GM18511 (cell line): ENCODE data around the gene KIAA1958.
"Not testable (repeated sequence)": the region's sequence is repeated elsewhere in the genome, so short reads cannot be mapped to it uniquely, and the experiment has no call there.

ENCODE experiments used
- ATAC-seq: cut with Tn5 transposase; IDR thresholded peaks from one replicate; pipeline ENCODE4 v1.9.1; 2021; ENCODE audit warnings: mild to moderate bottlenecking, moderate library complexity; ENCODE audit not compliant: unreplicated experiment

Gene KIAA1958

DNA sequence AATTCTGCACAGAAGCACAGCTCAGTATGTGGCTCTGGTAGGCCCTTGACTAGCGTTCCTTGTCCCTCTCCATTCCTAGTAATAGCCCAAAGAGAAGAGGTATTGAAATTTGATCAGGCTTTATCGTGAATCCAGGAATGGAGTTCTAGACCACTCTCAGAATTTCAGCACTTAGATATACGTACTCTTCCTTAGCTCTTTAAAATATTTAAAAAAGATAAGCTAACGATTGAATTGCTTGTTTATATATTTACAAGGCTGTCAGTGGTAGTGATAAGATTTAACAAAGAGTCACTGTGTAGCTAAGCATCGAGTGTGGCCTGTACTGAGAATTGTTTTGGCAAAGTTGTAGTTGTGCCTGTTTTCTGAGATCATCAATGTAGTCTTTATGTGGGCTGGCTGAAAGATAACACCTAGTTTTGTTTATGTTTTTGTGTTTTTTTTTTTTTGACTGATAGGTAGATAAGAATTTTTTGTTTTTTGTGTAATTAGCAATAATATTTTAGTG, 2.5 kb downstream of the KIAA1958 start:
- ATAC-seq, result no peak

DNA sequence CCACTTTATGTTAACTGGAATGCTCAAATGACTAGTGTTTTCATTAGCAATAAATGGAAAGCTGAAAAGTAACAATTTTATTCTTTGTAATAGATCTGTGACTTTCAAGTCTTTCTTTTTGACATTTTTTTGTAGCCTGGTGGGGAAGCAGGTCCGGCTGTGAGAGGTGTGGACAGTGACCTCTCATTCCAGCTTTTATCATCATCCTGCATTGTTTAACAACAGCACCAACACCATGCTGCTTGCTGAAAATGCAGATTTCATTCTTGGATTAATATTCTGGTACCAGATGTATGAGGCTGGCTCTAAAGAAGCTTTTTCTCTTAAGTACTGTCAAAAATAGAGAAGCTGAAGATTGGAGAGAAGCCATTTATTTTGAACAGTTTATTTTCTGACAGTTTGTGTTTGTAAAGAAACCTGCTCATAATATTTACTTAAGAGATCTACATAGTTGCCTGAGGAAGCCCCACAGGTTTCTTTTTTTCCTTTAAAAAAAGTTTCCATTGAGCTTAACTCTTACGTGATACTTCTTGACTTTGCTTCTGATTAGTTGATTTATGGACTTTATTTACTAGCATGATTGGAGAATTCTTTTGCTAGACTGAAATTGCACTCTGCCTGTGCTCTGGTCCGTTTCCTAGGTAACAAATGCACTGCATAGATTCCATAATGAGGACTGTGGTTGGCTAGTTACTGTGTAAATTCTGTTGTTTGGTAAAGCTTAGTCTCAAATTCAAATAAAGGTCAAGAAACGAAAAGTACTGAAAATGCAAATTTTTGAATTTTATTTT, 3.4 kb downstream of the KIAA1958 start:
- no peak for ATAC-seq

DNA sequence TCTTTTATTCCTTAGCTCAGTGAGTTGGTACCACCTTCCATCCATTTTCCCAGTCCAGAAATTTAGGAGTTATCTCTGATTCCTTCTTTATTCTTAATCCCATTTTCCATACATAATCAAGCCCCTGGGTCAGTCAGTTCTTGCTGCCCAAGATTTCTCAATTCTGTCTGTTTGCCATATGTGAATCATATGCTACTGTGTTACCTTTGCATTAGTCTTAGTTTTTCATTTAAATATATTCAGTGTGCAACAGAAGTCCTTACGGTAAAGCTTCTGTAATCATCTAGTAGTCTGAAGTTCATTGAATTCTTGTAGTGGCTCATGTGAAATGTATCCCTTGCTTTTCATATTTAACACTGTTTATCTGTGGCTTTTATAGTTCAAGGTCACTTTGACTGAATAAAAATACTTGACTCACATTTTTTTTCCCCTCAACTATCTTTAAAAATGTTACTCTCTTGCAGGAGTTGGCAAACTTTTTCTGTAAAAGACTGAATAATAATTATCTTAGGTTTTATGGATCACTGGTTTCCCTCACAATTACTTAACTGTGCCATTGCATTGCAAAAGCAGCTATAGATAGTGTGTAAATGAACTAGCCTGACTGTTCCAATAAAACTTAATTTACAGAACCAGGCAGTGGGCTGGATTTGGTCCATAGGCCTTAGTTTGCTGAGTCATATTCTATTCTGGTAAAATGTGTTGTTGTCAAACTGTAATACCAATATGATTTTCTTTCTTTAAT, 6.9 kb downstream of the KIAA1958 start:
- ATAC-seq, result no peak

DNA sequence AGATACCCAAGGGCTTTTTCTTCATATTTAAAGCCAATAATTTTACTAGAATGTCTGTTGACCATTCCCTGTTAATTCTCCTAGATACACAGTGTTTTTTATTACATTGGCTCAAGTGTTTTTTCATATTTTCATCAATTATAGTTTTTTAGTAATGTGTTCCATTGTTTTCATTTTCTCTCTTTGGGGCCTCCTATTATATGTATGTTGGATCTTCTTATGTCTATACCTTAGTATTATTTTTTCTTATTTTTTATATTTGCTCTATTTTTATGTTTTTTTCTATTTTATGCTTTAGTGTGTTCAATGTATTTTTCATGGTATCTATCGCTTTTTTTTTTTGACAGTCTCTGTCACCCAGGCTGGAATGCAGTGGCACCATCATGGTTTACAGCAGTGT, 7.5 kb downstream of the KIAA1958 start:
- no peak for ATAC-seq

DNA sequence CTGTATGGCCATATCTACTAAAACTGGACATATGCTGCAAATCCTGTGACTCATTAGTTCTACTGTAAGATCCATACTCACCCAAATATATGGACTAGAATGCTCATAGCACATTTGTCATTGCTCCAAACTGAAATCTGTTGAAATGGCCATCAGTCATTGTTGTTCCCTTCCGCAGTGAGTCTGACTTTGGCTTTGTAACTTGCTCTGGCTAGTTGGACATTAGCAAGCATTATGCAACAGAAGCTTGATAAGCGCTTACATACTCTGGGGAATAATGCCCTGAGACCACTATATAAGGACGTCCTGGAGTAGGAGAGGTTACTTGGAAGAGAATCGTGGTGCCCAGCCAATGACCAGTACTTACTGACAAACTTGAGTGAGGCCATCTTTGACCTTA, 9.0 kb downstream of the KIAA1958 start:
- no peak for ATAC-seq

DNA sequence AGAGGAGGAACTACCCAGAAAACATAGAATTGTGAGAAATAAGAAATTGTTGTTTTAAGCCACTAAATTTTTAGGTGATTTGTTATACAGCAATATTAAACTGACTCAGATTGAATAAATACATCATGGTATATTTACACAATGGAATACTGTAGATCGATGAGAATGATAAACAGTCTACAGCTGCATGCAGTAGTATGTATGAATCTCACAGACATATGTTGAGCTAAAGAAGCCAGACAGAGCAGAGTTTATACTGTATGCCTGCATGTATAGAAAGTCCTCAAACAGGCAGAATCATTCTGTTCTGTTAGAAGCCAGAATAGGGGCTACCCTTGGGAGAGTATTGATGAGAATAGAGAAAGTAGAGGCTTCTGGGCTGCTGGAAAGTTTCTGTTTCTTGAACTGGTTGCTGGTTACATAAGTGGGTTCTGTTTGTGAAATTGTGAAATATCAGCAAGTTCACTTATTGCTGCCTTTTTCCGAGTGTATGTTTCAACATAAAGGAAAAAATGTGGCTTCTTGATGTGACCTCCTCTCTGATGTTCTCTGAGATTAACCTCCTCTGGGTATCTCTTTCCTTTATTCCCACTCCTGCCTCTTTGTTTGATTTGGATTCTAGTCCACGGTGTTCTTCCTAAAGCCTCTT, 9.6 kb downstream of the KIAA1958 start:
- ATAC-seq, result no peak

DNA sequence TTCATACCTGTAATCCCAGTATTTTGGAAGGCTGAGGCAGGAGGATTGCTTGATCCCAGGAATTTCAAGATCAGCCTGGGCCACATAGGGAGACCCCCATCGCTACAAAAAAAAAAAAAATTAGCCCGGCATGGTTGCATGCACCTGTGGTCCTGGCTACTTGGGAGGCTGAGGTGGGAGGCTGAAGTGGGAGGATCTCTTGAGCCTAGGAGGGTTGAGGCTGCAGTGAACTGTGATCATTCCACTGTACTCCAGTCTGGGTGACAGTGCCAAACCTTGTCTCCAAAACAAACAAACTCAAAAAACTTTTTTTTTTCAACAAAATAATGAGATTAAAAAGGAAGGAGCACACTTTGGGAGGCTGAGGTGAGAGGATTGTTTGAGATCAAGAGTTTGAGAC, 14.2 kb downstream of the KIAA1958 start:
- no peak for ATAC-seq

DNA sequence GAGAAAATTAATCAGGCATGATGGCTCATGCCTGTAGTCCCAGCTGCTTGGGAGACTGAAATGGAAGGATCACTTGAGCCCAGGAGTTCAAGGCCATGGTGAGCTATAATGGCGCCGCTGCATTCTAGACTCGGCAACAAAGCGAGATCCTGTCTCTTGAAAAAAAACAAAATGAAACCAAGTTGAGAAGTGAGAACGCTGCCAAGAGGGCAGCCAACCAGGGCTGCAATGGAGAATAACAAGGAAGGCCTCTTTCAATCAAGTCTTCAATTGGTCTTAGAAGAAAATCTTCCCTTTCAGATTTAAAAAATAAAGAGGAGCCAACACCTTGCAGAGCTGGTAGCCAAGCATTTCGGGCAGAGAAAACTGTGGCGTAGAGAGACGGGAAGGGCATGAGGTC, 14.7 kb downstream of the KIAA1958 start:
- no peak for ATAC-seq

DNA sequence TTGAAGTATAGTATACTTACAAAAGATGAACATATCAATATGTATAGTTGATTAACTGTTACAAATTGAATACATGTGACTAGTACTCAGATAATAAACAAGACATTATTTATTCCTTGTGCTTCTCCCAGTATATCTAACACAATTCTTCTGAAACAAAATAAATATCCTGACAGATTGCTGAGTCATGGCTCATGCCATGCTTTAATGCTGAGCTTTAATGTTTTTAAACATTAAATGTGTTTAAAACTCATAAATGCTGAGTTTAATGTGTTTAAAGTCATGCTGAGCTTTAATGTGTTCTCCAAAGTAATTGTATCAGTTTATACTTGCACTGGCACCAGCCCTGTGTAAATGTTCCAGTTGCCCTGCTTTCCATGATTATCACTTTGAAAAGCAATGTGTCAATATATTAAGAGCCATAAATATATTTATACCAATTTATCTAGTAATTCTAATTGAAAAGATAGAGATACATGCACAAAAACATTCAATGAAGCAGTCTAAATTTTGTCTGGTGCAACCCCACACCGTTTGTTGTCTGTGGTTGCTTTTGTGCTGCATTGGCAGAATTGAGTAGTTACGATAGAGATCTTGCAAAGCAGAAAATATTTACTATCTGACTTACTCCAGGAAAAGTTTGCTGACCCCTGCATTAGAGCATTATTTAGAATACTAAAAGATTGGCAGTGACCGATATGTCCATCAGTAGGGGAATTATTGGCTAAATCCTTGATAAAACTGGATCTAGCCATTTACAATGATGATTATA, 15.7 kb downstream of the KIAA1958 start:
- ATAC-seq, result no peak

DNA sequence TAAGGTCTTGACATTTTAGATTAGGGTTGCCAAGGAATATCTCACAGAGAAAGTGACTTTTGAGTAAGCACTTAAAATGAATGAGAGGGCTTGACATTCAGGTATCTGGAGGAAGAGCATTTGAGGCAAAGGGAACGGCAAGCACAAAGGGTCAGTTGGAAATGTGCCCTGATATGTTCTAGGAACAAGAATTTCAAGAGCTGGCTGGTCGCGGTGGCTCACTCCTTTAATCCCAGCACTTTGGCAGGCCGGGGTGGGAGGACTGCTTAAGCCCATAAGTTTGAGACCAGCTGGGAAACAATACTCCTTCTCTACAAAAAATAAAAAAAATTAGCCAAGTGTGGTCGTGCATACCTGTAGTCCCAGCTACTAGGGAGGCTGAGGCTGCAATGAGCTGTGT, 16.5 kb downstream of the KIAA1958 start:
- no peak for ATAC-seq

DNA sequence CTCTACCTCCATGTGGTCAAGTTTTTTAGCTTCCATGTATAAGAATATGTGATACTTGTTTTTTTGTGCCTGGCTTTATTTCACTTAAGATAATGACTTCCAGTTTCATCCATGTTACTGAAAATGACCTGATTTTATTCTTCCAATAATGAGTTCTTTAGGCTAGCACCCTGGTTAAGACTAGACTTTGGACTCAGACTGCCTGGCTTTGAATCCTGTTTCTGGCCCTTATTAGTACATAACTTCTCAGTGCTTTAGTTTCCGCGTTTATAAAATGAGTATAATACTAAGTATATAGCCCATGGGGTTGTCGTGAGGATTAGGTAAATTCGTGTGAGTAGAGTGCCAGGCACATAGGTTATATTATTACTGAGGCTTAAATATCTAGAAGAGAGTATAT, 18.5 kb downstream of the KIAA1958 start:
- no peak for ATAC-seq

DNA sequence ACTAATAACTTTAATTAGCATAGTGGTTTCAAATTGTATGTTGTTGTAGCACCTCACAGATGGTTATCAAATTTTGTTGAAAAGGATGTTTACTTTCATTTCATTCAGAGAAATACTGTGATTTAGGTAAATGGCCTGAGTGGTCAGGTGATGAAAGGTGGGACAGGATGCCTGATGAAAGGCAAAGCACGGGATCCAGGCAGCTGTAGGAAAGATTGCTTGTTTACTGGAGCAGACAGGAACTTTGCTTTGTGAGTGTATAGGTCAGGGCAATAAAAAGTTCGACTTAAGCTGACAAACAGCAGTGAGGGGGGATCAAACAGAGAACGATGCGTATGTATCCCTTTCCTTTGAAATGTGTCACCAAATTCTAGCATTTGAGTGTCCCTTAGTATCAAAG, 19.0 kb downstream of the KIAA1958 start:
- no peak for ATAC-seq

DNA sequence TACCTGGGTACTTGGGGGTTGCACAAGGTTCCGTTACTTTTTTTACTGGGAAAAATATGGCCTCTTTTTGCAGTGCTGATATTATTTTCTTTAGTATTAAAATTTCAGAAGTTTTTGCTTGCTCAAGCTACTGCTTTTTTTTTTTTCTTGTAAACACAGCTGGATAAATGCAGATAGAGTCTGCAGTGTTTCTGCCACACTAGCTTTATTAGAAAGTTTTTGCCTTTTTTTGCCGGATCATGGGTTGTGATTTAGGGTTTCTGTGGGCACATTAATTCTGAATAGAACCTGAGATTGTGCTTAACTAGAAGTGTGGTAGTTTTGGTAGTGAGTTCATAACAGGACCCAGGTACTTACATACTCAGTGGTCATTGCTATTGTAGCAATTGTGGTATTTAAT, 19.9 kb downstream of the KIAA1958 start:
- no peak for ATAC-seq

DNA sequence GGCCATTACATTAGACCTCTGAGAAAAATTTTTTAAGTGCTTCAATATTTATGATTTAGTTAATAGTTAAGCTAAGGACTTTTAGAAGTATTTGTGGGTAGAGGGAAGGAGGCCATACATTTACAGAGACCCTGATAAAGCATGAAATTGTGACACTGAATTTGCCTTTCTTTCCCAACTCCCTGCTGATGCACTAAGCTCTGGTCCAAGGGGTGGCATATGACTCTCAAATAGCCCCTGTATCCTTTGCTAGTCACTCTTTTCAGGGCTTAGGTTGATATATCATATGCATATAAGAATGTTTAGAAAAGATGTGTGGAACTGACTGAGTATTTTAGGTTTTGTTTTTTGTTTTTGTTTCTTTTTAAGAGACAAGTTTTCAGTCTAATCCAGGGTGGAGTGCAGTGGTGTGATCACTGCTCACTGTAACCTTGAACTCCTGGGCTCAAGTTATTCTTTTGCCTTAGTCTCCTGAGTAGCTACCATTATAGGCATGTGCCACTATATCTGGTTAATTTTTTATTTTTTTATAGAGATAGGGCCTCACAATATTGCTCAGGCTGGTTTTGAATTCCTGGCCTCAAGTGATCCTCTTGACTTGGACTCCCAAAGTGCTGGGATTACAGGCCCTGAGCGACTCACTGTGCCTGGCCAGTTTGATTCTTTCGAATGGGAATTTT, 20.5 kb downstream of the KIAA1958 start:
- no peak for ATAC-seq

DNA sequence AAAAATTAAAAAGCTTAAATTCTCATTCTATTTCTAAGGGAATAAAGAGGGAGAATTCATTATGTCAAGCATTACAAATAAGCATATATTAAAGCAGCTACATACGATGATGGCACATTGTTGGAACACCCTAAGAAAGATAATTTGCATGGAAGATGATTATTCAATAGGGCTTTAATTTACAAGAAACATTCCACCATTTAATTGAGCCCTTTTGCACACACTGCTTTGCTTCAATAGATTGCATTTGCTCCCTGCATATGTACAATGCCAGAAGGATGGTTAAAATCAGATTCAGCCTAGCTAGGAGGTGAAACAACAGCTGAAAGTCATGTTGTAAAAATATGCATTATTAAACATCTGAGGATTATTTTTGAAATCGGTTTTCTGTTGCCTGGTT, 21.8 kb downstream of the KIAA1958 start:
- ATAC-seq, result no peak

DNA sequence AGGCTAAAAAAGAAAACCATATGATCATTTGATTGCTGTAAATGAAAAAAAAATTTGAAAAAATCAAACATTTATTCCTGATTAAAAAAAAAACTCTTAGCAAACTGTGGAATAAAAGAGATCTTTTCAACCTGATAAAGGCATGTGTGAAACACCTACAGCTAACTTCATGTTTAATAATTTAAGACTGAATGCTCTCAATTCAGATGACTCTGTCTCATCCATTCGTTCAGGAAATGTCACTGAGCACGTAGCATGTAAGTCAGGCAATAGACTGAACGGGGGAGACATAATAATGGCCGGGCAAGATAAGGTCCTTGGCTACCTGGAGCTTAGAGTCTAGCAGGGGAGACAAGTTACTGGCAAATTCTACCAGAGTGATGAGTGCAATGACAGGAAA, 25.8 kb downstream of the KIAA1958 start:
- ATAC-seq, result not testable (repeated sequence)

DNA sequence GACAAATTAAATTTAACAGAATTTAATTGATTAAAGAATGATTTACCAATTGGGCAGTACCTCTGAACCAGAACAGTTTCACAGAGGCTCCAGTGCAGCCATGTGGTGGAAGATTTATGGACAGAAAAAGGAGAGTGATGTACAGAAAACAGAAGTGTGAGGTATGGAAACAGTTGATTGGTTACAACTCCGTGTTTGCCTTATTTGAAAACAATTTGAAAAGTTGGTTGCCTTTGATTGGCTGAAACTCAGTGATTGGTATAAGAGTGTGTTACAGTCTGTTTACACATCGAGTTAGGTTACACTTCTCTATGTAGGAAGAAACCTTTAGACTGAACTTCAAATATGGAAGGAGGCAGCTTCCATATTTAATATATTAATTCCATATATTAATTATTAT, 30.1 kb downstream of the KIAA1958 start:
- ATAC-seq, result no peak

DNA sequence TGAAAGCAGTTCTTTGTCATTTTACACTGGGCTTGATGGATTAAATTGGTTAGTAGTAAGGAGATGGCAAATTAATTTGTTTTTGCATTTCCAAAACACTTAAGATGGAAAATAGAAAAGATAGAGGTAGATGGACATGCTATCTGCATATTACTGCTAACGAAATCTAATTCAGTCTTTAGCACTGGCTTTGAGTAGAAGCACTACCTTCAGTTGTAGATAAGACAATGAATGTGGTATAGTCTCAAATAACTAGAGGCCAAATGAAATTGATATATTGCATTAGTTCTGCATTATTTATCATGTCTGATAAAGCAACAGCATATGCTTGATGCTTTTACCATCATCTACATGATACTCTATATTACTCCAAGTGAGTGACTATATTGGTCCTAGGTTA, 33.4 kb downstream of the KIAA1958 start:
- no peak for ATAC-seq

DNA sequence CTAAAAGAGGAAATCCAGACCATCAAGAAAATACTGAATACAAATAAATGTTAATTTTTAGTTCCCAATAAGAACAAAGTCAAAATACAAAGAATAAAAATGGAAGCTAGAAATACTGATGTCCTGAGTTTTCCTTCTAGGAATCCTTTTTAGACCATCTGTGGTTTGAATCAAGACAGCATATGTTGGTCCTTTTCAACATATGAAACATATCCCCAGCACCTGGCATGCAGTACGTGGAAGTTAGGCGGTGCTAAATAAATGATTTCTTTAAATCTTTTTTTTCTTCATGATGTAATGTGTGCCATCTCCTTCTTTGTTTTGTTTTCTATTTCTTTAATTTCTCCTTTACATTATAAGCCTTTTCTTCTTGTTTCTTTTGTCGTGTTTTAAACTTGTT, 34.0 kb downstream of the KIAA1958 start:
- no peak for ATAC-seq

DNA sequence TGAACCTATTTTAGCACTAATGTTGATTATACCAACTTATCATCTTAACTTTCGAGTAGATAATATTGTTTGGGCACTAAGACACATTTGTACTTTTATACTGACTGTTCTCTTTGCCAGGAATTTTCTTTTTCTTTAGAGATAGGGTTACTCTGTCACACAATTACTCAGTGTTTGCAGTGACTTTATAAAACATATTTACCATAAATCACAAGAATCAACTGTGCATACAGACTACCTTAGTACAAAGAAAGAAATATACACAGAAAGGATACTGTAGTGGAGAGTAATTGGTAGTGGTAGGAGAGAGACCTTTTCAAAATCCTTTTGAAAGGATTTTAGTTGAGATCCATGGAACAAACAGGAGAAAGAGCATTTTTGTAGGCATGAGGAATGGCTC, 40.3 kb downstream of the KIAA1958 start:
- ATAC-seq, result no peak

DNA sequence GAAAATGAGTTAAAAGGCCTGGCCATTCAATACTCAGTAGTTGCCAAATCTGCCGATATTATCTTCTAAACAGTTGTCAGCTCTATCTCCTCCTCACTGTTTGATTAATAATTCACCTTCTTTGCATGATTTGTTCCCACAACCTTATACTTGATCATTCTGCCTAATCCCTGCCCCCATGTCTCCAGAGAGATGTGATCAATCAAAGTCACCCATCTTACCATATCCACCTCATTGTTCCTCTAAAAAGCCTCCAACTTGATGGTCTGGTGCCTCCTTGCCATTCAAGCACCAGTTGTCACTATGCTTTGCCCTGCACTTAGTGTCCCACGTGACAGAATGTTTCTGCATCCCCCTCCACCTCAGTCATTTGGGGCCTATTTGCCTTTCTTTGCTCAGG, 41.3 kb downstream of the KIAA1958 start:
- no peak for ATAC-seq
